Suprapubic skin (tissue), 4 donors: Measurements from ENCODE around the gene ASIC2. TPM values are rescaled to one million over a fixed set of nuclear protein-coding genes. Genes with fewer than 3 reads are reported as not detected.

ENCODE experiments used
- DNase-seq, 2 donors: peaks; one replicate each; pipeline ENCODE4 v3.0.0-alpha.2; 2019; ENCODE audit warnings: low spot score in 2 of 2
- H3K27ac ChIP-seq: fragments of 200-600 bp; sonication (generic); one replicate; pipeline ENCODE4 v1.5.1; 2019
- H3K27me3 ChIP-seq: fragments of 200-600 bp; sonication (generic); one replicate; pipeline ENCODE4 v1.5.1; 2019
- H3K36me3 ChIP-seq: fragments of 200-600 bp; sonication (generic); one replicate; pipeline ENCODE4 v1.5.1; 2019
- H3K4me1 ChIP-seq: fragments of 200-600 bp; sonication (generic); one replicate; pipeline ENCODE4 v1.5.1; 2019
- H3K4me3 ChIP-seq: fragments of 200-600 bp; sonication (generic); one replicate; pipeline ENCODE4 v1.5.1; 2019; ENCODE audit warnings: mild to moderate bottlenecking
- H3K9me3 ChIP-seq: fragments of 200-600 bp; sonication (generic); one replicate; pipeline ENCODE4 v1.5.1; 2019
- CTCF ChIP-seq, 2 donors: fragments of 200-600 bp in 1 of 2; fragments of 450-650 bp in 1 of 2; sonication (generic) in 1 of 2; IDR thresholded peaks; one replicate each; pipeline ENCODE4 v1.5.1; 2016 to 2019; ENCODE audit warnings: antibody characterized with exemption in 2 of 2, mild to moderate bottlenecking in 1 of 2, moderate library complexity in 1 of 2
- EP300 ChIP-seq: sonication (generic); formaldehyde crosslinking; IDR thresholded peaks from one replicate; pipeline ENCODE4 v1.6.1; 2017; ENCODE audit warnings: antibody characterized with exemption
- POLR2A ChIP-seq, 2 donors: fragments of 450-650 bp; IDR thresholded peaks; one replicate each; pipeline ENCODE4 v1.6.1; 2017; ENCODE audit warnings: antibody characterized with exemption in 2 of 2, mild to moderate bottlenecking in 2 of 2, moderate library complexity in 2 of 2
- POLR2AphosphoS5 ChIP-seq, 3 donors: sonication (generic); formaldehyde crosslinking; IDR thresholded peaks; one replicate each; pipeline ENCODE4 v1.6.1; 2017; ENCODE audit warnings: antibody characterized with exemption in 3 of 3
- WGBS: methylation state at CpG from one replicate; pipeline ENCODE4 v1.1.5; 2018; 5-methylcytosine and 5-hydroxymethylcytosine counted together
- total RNA-seq, 4 donors: library from RNA; depleted of rRNA; stranded (reverse); fragments of >200 nt; gene quantifications; one replicate each; pipeline ENCODE4 v1.1.0, GENCODE V29; 2016

Gene ASIC2
- total RNA-seq, 4 donors from 2014 or later = not detected

- no peaks in the 10 kb centered on the region for H3K36me3 ChIP-seq
- H3K27me3 ChIP-seq = peaks cover 6% of the 10 kb centered on the region
- no peaks in the 10 kb centered on the region for H3K9me3 ChIP-seq
- TF ChIP-seq CTCF (IDR thresholded peaks at IDR 0.05) (no peak), EP300 (no peak), POLR2AphosphoS5 (IDR thresholded peaks at IDR 0.05) (no peak), POLR2A (IDR thresholded peaks at IDR 0.05) (no peak)
- no peaks in the 10 kb centered on the region for H3K4me1 ChIP-seq
- no peak overlapping the region for H3K27ac ChIP-seq
- DNase-seq = no peak
- WGBS = 48% methylated on average over 2 of the region's 4 CpGs
- no peak overlapping the region for H3K4me3 ChIP-seq
These were observed 152.5 kb downstream of the ASIC2 start for GRCh38 chr17:33140413-33141099.

GRCh38 chr17:33138627-33139026 is 154.5 kb downstream of the ASIC2 start:
- H3K4me1 ChIP-seq = no peaks in the 10 kb centered on the region

GRCh38 chr17:33137426-33137825 is 155.7 kb downstream of the ASIC2 start:
- Histone ChIP-seq H3K27ac (no peak overlapping the region), H3K4me3 (no peak overlapping the region), H3K27me3 (peaks cover 6% of the 10 kb centered on the region), H3K36me3 (no peaks in the 10 kb centered on the region), H3K4me1 (no peaks in the 10 kb centered on the region), H3K9me3 (no peaks in the 10 kb centered on the region)
- TF ChIP-seq EP300 (no peak), POLR2A (IDR thresholded peaks at IDR 0.05) (no peak), POLR2AphosphoS5 (IDR thresholded peaks at IDR 0.05) (no peak), CTCF (IDR thresholded peaks at IDR 0.05) (no peak)
- no peak for DNase-seq

More at GRCh38 chr17:33138627-33139026, 154.5 kb downstream of the ASIC2 start:
- Histone ChIP-seq H3K27me3 (peaks cover 6% of the 10 kb centered on the region), H3K36me3 (no peaks in the 10 kb centered on the region), H3K27ac (no peak overlapping the region), H3K9me3 (no peaks in the 10 kb centered on the region), H3K4me3 (no peak overlapping the region)
- WGBS = 83% methylated on average over 3 of the region's 3 CpGs
- no peak for DNase-seq
- TF ChIP-seq POLR2A (IDR thresholded peaks at IDR 0.05) (no peak), POLR2AphosphoS5 (IDR thresholded peaks at IDR 0.05) (no peak), EP300 (no peak), CTCF (IDR thresholded peaks at IDR 0.05) (no peak)

- WGBS = 68% methylated on average over 4 of the region's 4 CpGs
These were observed 157.4 kb downstream of the ASIC2 start for GRCh38 chr17:33135691-33136090.

More at GRCh38 chr17:33135691-33136090, 157.4 kb downstream of the ASIC2 start:
- peaks cover 1% of the 10 kb centered on the region for H3K27me3 ChIP-seq
- H3K4me1 ChIP-seq = no peaks in the 10 kb centered on the region
- H3K4me3 ChIP-seq = no peak overlapping the region
- H3K9me3 ChIP-seq = no peaks in the 10 kb centered on the region
- TF ChIP-seq POLR2AphosphoS5 (IDR thresholded peaks at IDR 0.05) (no peak), CTCF (IDR thresholded peaks at IDR 0.05) (no peak), POLR2A (IDR thresholded peaks at IDR 0.05) (no peak), EP300 (no peak)
- no peak for DNase-seq
- H3K27ac ChIP-seq = no peak overlapping the region
- H3K36me3 ChIP-seq = no peaks in the 10 kb centered on the region
